NCI-H510A (cell line): ENCODE measurements around the gene WDR18.
"Not testable (repeated sequence)": the region's sequence is repeated elsewhere in the genome, so short reads cannot be mapped to it uniquely, and the experiment has no call there.

ENCODE experiments used
- DNase-seq: peaks from one replicate; lab custom pipeline; 2025; lab: John Stamatoyannopoulos, UW

Gene WDR18

DNA sequence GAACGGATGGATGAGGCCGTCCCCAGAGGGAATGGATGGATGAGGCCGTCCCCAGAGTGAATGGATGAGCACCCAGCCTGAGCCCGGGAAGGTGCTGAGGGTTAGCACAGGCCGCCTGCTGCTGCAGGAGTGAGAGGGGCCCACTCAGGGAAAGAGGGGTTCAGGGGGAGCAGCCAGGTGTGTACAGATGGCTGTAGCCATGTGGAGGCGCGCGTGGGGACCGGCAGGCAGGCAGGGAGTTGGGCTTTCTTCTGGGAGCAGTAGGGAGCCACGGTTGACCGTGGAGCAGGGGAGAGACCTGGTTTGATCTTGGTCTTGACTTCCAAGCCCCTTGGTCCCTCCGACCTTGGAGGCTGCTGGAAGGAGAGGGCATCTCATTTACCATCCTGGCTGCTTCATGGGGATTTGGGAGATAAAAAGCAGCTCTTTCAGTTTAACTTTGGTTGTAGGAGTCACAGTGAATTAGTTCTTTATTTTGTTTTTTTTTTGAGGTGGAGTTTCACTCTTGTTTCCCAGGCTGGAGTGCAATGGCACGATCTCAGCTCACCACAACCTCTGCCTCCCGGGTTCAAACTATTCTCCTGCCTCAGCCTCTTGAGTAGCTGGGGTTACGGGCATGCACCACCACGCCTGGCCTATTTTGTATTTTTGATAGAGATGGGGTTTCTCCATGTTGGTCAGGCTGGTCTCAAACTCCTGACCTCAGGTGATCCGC lies 33.6 kb upstream of the WDR18 start:
- no peak for DNase-seq

DNA sequence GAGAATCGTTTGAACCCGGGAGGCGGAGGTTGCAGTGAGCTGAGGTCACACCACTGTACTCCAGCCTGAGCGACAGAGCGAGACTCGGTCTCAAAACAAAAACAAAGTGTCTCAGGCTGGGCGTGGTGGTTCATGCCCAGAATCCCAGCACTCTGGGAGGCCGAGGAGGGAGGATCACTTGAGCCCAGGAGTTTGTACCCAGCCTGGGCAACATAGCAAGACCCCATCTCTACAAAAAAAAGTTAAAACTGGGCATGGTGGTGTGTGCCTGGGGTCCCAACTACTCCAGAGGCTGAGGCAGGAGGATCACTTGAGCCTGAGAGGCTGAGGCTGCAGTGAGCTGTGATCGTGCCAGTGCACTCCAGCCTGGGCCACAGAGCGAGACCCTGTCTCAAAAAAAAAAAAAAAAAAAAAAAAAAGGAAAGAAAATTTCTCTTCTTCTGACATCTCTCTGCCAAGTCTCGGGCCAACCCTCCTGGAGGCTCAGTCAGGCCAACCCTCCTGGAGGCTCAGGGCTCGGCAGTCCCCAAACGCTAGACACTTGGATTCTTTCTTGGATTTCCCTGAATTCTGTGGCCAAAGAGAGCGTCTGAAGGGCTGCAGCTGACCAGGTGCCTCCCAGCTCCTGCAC lies 32.0 kb upstream of the WDR18 start:
- no peak for DNase-seq

DNA sequence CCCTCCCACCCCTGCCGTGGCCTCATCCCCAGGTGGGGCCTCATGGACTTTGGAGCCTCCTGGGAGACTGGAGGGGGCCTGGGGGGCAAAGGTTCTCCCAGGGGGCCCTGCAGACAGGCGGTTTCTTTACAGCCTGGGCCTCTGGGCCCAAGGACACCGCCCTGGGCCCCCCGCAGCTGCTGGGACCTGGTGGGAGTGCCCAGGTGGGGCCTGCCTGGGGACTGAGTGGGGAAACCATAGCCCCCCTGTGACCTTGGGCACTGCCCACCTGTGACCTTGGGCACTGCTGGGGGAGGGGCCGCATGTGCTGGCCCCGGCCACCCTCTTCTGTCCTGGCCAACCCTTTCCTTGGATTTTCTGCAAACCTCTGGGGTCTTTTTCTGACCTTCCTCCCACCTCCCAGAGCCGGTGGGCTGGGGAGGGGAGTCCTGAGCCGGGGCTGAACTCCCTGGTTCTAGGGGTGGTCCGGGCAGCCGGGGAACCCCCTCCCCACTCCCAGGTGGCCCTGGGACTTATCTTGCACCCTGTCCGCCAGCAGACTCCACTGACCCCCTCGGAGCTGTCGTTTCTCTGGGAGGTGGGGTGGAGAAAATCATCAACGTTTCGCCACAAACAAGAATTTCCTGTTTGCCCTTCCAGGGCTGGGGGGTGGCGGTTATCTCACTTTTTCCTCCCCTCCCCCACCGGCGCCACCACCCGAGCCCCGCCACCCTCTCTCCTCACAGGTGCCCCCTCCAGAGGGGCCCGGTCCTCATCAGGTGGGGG lies 31.3 kb upstream of the WDR18 start:
- no peak for DNase-seq

DNA sequence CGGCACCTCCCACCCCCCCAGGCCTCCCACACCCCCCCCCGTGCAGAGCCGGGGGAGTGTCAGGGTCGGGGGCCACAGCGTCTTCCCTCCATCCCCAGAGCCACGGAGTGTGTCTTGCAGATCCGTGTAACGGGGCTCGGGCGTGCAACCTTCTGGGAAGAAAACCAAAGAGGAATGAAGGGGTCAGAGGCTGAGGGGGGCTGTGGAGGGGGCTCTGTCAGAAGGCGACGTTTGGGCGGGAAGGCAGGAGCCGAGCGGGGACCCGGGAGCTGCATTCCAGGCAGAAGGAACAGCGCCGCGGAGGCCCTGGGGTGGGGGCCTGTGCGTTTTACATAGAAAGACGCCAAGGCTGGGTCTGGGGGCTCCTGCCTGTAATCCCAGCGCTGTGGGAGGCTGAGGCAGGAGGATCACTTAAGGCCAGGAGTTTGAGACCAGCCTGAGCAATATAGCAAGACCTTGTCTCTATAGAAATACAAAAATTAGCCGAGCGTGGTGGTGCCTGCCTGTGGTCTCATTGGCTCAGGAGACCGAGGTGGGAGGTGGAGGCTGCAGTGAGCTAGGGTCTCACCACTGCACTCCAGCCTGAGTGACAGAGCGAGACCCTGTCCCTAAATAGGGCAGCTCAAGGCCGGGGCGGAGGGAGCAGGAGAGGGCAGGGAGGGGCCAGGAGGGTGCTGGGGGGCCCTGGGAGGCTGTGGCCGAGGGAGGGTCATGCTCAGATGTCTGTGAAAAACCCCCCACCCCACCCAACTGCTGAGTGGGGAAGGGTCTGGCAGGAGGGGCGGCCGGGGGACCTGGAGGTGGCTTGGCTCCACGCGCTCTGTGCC lies 30.5 kb upstream of the WDR18 start:
- DNase-seq: no peak

DNA sequence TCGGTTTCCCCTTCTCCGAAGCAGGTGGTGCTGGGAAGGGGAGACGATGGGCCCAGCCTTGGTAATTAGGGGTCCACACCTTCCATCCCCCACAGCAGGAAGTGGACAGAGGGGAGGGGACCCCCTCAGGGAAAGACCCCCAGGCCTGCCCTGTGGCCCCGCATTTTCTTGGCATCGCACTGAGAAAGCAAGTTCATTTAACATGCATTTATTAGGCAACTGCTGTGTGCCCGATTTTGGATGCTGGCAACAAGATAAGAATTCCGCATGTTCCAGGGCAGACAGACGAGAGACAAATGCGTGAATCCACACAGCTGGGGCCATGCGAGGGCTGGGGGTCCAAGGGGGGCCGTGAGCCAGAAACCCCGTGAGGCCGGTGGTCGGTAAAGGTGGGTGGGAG lies 29.9 kb upstream of the WDR18 start:
- no peak for DNase-seq

DNA sequence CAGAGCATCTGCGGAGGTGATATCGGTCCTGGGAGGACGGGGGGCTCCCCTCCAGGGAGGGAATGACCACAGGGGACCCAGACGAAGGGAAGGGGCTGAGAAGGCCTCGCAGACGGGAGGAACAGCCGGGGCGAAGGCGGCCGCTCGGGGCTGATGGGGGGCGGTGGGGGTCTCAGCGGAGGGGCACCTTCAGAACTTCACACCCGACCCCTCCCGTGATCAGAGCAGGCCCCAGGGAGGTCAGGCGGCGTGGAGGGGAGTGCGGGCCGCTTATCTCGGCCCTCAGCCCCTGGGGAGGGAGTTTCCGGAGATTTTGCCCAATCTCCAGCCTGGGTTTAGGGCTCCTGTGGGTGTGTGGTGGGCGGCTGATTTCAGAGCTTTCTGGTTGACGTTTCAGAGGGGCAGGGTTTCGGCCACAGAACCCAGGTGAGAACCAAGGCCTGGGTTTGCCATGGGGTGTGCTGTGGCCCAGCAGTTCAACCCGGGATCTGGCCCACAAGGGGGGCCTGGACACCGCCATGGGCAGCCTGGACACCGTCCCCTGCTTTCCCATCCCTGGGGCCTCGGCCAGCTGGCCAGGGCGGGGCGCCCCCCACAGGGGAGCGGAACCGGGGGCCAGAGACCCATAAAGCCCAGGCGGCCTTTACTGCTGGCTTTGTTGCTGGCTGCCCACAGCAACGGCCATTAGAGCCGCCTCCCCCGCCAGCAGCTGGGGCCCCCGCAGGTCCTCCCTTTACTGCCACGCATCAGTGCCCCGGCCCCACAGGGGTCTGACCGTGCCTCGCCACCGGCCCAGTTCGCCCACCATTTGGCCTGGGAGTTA lies 29.3 kb upstream of the WDR18 start:
- DNase-seq: no peak

DNA sequence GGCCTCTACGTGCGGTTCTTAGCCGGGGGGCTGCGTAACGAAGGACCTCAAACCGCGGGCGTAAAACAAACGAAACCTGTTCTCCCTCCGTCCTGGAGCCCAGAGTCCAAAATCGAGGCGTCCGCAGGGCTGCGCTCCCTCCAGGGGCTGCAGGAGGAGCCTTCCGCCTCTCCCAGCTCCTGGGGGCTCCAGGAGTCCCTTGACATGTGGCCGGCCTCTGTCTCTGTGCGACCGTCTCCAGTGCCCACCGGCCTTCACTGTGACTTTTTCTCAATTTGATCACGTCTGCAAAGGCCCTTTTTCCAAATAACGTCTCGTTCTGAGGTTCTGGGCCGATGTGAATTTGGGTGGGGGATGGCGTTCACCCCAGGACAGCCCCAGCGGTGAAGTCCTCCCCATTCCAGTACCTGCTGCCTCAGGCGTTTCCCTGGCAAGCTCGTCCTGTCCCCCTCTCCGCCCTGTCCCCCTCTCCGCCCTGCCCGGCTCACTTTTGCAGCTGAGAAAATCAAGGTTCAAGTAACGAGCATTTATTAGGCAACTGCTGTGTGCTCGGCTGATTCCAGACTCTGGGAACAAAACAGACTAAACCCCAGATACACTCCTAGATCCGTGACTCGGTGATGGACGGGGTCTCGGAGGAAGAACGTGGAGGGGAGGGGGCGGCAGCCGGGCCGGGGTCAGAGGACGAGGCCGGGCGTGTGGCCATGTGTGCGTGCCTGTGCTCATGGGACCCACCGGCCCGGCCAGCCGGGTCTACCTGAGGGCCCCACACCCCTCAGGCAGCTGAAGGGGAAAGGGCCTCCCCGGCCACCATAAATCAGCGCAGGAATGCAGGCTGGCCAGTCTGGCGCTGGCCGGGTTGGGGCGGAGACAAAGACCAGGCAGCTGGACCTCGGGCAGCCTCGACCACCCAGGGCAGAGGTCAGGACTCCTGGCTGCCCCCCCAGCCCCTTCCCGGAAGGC lies 28.1 kb upstream of the WDR18 start:
- DNase-seq: no peak

DNA sequence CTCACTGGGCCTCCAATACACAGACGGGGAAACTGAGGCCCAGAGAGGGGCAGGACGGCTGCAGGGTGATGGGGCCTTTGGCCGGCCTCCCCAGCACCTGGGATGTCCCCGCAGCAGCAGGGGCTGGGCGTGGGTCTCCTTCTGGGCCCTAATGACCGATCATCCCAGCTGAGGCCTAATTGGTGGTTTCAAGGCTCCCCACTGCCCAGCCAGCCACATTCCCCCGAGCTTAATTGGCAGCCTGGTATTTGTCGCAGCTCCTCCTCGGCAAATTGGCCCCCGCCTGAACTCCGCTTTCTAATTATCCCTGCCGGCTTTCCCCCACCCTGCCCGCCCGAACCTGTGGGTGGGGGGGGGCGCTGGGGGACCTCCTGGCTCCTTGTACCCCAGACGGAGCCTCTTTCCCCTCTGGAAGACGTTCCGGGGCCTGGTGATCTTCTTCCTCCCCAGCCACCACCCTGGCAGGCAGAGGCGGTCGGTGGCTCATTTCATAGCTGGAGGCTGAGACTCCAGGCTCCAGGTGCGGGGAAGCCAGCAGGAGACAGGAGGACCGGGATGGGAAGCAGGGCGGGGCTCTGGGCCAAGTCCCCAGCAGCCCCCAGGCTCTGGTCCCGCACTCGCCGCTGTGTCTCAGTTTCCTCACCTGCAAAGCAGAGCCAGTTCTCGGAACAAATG lies 27.2 kb upstream of the WDR18 start:
- DNase-seq: no peak

DNA sequence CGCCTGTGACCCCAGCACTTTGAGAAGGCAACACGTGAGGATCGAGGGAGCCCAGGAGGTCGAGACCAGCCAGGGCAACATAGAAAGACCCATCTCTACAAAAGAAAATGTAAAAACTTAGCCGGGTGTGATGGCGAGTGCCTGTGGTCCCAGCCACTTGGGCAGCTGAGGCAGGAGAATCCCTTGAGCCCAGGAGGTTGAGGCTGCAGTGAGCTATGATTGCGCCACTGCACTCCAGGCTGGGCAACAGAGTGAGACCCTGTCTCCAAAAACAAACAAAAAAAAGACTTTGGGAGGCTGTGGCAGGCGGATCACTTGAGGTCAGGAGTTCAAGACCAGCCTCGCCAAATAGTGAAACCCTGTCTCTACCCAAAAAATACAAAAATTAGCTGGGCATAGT lies 26.6 kb upstream of the WDR18 start:
- not testable (repeated sequence) for DNase-seq

DNA sequence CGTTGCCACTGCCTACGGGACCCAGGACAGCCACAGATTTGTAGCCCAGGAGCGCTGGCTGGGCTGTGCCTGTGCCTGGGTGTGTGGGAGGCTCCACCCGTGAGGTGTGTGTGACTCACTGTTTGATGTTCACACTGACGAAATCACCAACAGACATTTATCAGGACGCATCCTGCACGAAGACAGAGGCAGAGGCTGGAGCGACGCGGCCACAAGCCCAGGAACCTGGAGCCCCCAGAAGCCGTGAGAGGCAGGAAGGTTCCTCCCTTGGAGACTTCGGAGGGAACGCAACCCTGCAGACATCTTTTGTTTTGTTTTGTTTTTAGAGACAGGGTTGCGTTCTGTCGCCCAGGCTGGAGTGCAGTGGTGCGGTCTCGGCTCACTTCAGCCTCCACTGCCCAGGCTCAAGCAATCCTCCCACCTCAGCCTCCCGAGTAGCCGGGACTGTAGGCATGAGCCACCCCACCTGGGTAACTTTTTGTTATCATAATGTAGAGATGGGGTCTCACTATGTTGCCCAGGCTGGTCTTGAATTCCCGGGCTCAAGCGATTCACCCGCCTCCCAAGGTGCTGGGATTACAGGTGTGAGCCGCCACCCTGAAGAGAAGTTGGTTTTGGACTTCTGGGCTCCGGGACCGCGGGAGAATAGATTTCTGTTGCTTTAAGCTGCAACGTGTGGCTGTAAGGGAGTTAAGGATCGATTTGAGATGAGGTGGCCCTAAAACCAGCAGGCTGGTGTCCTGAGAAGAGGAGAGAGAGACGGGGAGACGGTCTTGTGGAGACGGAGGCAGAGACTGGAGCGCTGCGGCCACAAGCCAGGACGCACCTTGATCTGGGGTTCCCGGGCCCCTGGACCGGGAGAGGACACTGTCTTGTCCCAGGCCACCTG lies 24.9 kb upstream of the WDR18 start:
- DNase-seq: no peak

DNA sequence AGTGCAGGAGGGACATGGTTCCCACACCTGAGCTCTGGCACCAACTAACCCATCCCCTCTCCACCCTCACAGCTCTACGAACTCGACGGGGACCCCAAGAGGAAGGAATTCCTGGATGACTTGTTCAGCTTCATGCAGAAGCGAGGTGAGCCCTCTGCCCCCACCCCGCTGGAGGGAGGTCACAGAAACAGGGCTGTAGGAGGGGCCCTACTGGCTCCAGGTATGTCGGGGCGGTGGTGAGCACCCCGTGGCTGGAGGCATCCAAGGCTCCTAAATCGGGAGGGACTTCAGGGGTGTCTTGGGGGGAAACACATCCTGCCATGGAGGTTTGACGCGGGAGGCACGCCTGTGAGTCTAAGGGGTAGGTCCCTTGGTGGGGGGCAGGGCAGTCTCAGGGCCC lies 24.1 kb upstream of the WDR18 start:
- no peak for DNase-seq

DNA sequence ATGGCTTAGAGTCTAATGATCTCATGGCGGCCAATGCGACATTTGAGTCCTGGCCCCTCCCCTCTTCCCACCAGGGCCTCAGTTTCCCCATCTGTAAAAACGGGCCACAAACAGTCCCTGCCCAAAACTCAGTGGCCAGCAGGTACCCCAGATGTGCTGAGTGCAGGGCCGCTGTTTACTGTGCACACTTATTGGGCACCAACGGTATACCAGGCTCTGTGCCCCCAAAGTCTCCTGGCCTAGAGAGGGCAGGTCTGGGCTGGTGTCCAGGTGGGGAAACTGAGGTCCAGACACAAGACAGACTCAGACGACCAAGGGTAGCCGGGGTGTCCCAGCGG lies 23.6 kb upstream of the WDR18 start:
- no peak for DNase-seq

DNA sequence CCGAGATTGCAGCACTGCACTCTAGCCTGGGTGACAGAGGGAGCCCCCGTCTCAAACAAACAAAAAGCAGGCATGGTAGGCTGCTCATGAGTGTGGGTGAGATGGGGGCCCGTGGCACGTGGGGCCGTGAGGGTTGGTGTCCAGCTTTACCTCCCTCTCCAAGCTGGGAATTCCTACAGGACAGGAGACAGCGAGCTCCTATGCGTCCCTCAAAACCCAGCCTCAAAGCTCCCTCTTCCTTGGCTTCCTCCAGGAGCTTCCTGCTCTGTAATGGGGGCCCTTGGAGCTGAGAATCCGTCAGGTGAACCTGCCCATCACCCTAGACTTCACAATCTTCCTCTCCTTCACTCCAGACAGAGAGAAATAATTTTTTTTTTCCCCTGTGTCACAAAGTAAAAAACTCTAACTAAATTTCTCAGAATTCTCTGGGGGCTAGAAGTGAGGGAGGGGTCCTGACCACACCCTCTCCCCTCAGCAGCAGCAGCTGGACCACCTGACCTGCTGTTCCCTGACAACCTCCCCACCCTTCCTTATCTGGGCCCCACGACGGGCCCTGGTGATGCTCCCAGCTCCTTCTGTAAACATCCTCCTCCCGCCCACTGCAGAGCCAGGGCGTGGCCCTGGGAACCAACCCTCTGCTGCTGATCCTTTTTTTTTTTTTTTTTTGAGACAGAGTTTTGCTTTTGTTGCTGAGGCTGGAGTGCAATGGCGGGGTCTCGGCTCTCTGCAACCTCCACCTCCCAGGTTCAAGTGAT lies 22.1 kb upstream of the WDR18 start:
- DNase-seq: no peak

DNA sequence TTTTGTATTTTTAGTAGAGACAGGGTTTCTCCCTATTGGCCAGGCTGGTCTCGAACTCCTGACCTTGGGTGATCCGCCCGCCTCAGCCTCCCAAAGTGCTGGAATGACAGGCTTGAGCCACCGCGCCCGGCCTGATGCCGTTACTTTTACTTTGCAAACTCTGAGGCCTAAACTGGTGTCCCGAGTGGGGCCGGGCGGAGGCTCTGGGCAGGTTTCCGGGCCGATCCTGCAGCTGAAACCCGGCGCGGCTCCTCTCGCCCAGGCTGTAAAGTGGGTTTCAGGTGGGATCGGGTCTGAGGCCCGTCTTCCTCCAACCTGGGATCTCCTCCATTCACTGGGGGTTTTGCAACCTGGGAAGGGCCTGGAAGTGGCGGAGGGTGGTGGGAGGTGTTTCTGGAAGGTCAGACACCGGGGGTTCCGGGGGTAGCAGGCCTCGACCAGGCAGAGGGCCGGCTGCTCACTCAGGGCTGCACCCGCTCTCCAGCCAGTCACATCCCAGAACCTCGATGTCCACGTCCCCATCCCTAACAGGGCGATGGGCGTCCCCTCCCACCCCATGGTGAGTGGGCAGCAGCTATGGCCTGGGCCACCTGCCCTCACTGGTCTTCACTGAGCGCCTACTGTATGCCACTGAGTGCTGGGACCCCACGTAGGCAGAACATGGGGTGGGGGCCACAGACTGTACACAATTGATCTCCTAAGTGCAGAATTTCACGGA lies 21.3 kb upstream of the WDR18 start:
- no peak for DNase-seq

DNA sequence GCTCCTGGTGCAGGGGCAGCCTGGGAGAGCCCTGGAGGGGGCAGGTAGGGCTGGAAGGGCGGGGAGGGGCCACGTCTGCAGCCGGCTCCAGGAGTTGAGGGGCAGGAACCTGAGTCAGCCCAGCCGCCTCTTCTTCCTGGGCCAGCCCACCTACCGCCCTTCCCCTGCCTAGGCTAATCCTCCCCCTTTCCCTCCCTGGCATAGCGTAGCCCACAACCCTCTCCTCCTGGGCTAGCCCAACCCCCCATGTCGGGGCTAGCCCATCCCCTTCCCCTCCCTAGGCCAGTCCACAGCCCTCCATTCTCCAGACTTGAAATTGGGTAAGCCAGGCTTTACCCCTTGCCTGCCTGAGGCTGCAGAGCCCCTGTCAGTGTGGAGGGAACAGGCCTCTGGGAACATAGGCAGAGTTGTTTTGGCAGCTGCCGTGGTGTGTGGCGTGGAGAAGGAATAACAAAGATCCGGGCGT lies 20.6 kb upstream of the WDR18 start:
- DNase-seq: no peak

DNA sequence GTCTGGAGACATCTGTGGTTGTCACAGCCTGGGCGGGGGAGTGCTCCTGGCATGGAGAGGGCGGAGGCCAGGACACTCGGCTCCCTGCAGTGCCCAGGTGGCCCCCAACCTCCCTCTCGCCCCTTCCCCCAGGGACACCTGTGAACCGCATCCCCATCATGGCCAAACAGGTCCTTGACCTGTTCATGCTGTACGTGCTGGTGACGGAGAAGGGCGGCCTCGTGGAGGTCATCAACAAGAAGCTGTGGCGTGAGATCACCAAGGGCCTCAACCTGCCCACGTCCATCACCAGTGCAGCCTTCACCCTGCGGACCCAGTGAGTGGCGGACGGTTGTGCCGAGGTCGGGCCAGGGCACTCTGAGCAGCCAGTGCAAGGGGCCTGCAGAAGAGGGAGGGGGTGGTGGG lies 20.0 kb upstream of the WDR18 start:
- DNase-seq: no peak
